Stimulated activated CD4-positive, alpha-beta T cell treated with anti-CD3 and anti-CD28 coated beads, Interleukin-4, amount 100 ng/mL, for 1 hour (primary cell): ENCODE measurements around the gene C1orf50.
"Not testable (repeated sequence)": the region's sequence is repeated elsewhere in the genome, so short reads cannot be mapped to it uniquely, and the experiment has no call there.

Experiments
- DNase-seq: peaks from one replicate; pipeline ENCODE4 v3.0.0-alpha.2; 2020

C1orf50 gene

GRCh38 chr1:42740851-42741580, 26.0 kb upstream of the C1orf50 start:
- DNase-seq, result no peak

GRCh38 chr1:42741706-42742105, 25.3 kb upstream of the C1orf50 start:
- no peak for DNase-seq

DNA sequence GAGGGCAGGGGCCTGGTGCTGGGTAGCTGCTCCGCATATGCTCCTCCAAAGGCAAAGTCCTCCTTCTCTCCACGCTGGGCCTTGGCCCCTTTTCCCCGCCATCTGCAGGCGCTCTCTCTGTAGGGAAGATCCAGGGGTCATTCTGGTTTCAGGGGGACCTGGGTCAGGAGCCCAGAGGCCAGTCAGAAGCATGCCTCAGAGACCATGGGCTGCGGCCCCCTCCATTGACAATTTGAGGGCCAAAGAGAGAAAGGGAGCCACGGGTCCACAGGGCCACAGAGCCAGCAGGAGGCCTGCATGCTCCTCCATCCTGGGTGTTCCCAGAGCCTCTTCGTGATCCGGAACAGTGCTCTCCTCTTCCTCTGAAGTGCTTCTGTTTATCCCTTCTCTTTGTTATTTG, 24.9 kb upstream of the C1orf50 start:
- DNase-seq, result no peak

DNA sequence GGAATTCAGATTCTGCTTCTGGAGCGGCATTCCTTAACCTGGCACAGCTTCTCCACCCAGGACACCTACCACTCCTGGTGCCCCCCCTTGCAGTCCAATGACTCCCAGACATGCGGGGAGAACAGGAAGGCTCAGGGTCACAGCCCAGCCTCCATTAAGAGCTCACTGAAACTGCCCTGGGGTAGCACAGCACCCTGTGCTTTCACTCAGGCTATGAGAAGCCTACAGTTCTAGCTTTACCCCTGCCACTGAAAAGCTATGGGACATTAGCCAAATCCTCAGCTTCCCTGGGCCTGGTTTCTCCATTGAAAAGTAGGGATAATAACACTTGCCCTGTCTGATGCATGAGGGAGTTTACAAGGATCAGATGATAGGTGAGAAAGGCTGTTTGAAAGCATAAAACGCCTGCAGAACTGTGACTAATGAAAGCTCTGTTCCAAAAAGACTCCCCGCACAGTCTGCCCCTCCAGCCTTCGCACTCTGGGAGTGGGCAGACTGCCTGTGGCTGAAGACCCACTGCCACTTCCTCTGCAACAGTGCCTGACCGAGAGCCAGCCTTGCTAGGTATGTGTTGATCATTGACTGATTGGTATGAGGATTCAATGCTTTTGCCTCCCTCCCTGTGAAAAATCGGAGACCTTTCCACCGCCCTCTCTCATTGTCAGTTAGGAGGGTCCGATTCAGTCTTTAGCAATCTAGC, 24.3 kb upstream of the C1orf50 start:
- DNase-seq, result no peak

DNA sequence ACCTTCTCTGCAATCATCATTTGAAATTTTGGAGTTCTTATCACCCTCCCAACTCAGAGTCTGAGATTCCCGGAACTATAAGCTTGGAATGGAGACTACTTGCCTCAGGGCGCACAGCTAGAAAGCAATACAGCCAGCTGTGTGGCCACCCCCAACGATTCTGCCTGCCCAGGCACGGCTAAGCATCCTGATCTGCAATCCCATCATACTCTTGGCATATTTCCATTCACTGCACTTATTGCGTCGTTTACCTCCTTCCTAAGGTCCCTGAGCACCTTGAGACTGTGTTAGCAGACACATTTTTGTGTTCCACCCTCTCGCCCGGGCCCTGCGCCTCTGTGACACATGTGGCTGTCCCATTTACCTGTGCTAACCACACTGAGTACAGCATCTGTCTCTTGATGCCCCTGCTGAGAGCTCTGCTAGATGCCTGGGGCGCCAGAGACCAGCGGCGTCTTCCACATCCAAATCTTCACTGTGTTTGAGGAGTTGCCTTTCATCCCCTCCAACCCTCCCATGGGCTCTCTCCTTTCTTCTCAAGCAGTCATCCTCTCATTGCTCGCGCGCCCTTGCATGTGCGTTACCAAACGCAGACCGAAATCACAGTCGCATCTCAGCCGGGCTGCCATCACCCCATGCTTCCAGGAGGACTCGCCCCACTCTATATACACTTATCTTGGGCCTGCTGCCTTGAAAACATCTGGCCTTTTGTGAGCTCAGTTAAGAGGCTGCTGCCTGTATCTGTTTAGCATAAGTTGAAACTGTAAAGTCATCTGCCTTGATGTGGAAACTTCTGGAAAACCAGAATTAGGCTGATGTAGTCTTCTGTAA, 23.5 kb upstream of the C1orf50 start:
- DNase-seq, result no peak

DNA sequence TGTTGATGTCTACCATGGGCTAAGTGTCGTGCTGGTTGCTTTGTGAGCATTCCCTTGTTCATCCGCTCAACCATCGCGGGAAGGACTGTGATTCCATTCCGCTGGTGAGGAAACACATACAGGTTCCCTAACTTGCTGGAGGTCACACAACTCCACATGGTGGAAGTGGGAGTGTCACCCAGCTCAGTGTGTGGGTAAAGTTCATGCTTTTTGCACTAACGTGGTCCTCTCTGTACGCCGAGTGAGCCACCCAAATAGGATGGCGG, 23.0 kb upstream of the C1orf50 start:
- DNase-seq, result no peak

GRCh38 chr1:42745851-42746250, 21.2 kb upstream of the C1orf50 start:
- DNase-seq, result no peak

- no peak for DNase-seq
Observed at GRCh38 chr1:42746436-42747105, 20.5 kb upstream of the C1orf50 start.

DNA sequence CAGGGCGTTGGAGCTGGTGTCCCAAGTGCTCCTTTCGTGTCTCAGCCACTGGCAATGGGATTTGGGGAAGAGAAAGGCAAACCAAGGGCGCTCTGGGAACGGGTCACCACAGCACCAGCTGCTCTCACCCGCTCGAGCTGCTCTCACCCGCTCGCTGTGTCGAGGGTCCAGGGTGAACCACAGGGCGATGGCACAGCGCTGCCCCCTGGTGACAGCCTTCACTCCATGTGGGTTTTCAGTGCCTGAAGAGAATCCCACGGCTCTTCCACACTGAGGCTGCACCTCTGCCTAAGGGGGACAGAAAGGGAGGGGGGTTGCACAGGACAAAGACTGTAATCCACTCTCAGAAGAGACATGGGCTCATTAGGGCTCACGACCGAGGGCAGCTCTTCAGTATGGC, 19.9 kb upstream of the C1orf50 start:
- DNase-seq, result peak; percentile 59

- no peak for DNase-seq
Observed at GRCh38 chr1:42748021-42748420, 19.0 kb upstream of the C1orf50 start.

- no peak for DNase-seq
Observed at GRCh38 chr1:42748461-42749410, 18.3 kb upstream of the C1orf50 start.

DNA sequence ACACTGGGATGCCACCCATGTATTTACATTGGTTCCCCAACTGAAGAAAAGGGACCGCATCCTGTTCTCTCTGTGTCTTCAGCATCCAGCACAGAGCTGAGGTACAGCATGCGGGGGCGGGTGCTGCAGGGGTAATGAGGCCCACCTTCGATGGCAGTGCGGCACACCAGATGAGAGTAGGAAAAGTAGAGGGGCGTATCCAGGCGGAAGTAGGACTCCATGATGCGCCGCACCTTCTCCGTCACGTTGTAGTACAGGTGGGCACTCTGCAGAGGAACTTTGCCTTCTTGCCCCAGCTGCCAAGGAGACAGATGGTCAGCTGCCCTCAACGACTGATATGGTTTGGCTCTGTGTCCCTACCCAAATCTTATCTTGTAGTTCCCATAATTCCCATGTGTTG, 17.0 kb upstream of the C1orf50 start:
- no peak for DNase-seq

DNA sequence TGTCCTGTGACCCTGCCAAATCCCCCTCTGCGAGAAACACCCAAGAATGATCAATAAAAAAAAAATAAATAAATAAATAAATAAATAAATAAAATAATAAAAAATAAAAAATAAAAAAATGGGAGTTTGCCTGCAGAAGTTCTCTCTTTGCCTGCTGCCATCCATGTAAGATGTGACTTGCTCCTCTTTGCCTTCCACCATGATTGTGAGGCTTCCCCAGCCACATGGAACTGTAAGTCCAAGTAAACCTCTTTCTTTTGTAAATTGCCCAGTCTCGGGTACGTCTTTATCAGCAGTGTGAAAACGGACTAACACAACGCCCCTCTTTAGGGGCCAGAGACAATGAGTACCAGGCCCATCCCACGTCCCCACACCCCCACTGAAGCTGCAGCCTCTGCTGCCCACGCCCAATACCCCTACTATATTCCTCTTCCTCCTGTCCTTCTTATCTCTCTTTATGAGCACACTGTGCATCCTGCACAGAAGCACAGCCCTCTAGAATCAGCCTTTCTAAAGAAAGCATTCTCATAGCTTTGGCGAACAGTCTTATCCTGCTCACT, 15.5 kb upstream of the C1orf50 start:
- not testable (repeated sequence) for DNase-seq

GRCh38 chr1:42752284-42752683, 14.8 kb upstream of the C1orf50 start:
- no peak for DNase-seq

GRCh38 chr1:42753070-42753469, 14.0 kb upstream of the C1orf50 start:
- no peak for DNase-seq

DNA sequence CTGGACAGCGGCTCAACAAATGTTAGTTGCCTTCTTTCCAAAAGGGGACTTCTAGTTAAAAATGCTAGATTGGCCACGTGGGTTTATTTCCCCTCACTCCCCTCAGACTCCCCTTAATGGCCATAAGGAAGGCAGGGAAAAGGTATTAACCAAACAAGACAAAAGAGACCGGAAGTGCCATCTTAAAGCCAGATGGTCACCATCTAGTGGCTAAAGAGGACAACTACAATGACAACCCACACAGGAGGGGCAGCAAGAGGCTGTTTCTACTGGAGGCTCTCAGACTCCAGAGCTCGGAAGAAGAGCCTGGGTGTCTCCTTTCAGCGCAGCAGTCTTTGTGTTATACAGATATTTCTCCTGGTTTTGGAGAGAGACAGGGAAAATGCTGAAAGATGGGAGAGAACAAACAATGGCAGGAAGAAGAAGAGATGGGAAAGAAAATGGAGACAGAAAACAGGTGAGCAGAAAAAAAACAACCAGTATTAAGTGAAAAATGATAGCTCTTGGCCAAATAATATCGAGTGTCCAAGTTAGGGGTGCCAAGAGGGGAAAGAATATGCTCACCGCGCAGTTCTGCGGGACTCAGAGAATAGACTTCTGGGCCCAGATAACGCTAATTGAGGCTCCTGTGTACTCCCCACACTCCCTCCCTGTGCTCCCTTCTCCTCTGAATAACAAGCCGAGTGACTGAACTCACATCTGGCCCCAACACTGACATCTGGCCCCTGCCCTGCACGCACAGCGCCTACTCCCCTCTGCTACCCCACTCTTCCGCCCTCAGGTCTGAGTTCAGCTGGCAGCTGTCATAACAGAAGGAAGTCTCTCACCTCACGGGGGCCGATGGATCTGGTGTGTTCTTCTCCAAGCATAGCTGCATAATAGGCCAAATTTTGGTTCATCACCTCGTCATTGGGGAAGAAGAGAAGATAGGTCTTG, 9.8 kb upstream of the C1orf50 start:
- no peak for DNase-seq

GRCh38 chr1:42757892-42758275, 9.2 kb upstream of the C1orf50 start:
- DNase-seq, result no peak

- DNase-seq, result no peak
Observed at GRCh38 chr1:42758641-42759040, 8.4 kb upstream of the C1orf50 start.

DNA sequence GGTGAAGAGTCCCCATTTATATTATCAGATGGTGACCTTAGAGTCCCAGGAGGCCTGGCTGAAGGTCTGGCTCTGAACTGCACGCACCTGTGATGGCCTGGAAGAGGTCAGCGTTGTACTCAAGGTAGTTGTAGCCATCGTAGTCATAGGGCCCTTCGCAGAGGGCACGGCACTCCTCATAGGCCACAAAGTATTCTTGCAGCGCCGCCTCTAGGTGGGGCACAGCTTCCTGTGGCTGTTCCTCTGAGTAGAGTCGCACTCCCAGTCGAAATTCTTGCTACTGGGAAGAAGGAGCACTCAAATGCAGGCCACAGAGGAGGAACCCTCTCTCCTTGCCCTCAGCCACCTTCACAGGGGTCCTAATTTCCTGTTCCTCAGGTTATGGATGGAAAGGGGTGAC, 7.9 kb upstream of the C1orf50 start:
- DNase-seq, result no peak

DNA sequence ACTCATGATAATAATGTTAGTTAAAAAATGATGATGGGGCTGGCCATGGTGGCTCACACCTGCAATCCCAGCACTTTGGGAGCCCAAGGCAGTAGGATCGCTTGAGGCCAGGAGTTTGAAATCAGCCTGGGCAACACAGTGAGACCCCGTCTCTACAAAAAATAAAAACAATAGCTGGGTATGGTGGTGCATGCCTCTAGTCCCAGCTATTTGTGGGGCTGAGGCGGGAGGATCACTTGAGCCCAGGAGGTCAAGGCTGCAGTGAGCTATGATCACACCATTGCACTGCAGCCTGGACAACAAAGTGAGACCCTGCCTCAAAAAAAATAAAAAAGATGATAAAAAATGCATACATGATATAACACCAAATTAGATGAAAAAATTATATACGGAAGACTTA, 5.5 kb upstream of the C1orf50 start:
- DNase-seq, result no peak

- DNase-seq, result no peak
Observed at GRCh38 chr1:42762269-42762668, 4.8 kb upstream of the C1orf50 start.
